GM18858 (cell line): ENCODE results near the gene LAMTOR2.
"Not testable (repeated sequence)": the region's sequence is repeated elsewhere in the genome, so short reads cannot be mapped to it uniquely, and the experiment has no call there.

ENCODE experiments used
- ATAC-seq: cut with Tn5 transposase; IDR thresholded peaks from one replicate; pipeline ENCODE4 v1.9.1; 2021; ENCODE audit not compliant: unreplicated experiment

LAMTOR2 gene

GRCh38 chr1:156054500-156055280, at the start of gene LAMTOR2:
TSS of gene LAMTOR2 (plus strand) at chr1:156054782. CDS start at chr1:156054890, 108 bp downstream.
- ATAC-seq = peak; percentile 68

- ATAC-seq = no peak
Measured at GRCh38 chr1:156004843-156005584, 49.6 kb upstream of the LAMTOR2 start.

GRCh38 chr1:156006666-156007376, 47.8 kb upstream of the LAMTOR2 start:
- no peak for ATAC-seq

- ATAC-seq = no peak
Measured at GRCh38 chr1:156009404-156009803, 45.2 kb upstream of the LAMTOR2 start.

- ATAC-seq = peak; percentile 82
Measured at GRCh38 chr1:156012051-156012817, 42.3 kb upstream of the LAMTOR2 start.

DNA sequence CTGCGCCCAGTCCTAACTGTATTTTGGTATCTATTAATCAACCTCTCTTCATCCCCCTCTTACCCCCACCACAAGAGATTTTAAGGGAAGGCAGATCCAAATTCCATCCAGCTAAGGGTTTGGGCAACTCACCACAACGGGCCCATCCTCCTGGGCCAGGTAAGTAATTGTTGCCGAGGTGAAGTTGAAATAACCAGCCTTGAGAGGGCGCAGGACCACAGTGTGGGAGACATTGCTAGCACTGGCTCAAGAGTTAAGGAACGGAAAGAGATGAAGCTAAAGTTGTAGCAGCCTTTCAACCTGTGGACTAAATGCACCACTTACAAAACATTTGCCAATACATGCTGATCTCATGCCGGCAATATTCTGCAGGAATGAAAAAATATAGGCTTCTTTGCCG, 39.8 kb upstream of the LAMTOR2 start:
- no peak for ATAC-seq

GRCh38 chr1:156019946-156020292, 34.7 kb upstream of the LAMTOR2 start:
- no peak for ATAC-seq

- ATAC-seq = peak; percentile 88
Measured at GRCh38 chr1:156020293-156021092, 34.1 kb upstream of the LAMTOR2 start, which contains the start of gene SSR2. TSS of gene SSR2 (minus strand) at chr1:156020951. CDS start at chr1:156020167, 784 bp downstream.

DNA sequence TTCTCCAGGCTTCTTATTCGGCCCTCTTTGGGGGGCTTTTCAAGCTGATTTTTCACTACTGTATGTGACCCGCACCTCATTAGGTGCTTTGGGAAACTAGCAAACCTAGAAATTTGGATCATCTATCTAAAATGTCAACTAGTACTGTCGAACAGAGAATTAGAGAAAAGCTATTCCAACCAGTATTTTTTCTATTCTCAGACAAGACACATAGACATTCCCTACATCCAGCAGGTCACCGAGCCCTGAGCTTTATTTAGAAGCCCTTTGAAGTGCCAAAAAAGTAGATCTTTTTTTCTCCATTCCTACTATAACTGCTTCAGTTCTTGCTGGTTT, 33.5 kb upstream of the LAMTOR2 start:
- ATAC-seq = no peak

- ATAC-seq = no peak
Measured at GRCh38 chr1:156021954-156022353, 32.6 kb upstream of the LAMTOR2 start.

DNA sequence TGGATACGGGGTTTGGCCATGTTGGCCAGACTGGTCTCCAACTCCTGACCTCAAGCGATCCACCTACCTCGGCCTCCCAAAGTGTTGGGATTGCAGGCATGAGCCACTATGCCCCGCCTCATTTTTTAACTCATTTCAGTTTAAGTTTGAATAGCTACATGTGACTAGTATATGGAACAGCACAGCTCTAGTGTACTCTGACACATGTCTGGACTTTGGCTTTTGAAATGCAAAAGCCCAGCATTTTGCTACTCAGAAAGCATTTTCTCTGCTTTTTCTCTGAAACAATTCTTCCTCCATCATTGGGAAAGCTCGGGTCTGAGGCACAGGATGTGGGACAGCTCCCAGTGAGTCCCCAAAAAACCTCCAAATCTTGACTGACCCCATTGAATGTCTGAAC, 29.8 kb upstream of the LAMTOR2 start:
- no peak for ATAC-seq

GRCh38 chr1:156025876-156026275, 28.7 kb upstream of the LAMTOR2 start:
- ATAC-seq = no peak

GRCh38 chr1:156026588-156026987, 28.0 kb upstream of the LAMTOR2 start:
- no peak for ATAC-seq

GRCh38 chr1:156033011-156033410, 21.6 kb upstream of the LAMTOR2 start:
- ATAC-seq = no peak

DNA sequence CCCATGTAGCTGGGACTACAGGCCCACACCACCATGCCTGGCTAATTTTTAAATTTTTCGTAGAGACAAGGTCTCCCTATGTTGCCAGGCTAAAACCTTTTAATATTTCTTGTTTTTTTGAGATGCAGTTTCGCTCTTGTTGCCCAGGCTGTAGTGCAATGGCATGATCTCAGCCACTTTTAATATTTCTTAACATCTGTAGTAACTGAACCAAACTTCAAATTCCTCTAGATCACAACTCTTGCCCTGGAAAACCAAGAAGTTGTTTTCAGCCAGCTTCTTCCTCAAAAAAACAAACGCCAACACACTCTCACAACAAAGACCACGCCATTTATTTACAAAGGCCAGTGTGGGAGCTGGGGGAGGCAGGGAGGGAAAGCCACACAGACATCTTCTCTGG, 19.6 kb upstream of the LAMTOR2 start:
- not testable (repeated sequence) for ATAC-seq

- ATAC-seq = no peak
Measured at GRCh38 chr1:156042828-156043227, 11.8 kb upstream of the LAMTOR2 start.

DNA sequence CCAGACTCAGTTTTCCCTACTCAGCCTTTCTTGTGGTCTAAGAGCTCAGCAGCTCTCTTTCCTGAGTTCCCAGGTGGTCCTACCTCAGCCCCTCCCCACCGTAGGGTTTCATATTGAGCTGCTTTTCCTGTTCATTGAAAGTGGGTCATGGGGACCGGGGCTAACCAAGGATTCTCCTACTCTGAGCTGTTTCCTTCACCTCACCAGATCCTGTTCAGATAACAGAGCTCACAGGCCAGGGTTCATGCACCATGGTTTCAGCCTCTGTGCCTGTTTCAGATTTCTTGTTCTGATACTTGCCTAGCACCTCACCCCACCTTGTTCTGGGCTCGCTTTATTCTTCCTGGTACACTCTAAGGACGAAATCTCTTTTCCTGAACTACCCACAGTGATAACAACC, 9.5 kb upstream of the LAMTOR2 start:
- ATAC-seq = no peak

DNA sequence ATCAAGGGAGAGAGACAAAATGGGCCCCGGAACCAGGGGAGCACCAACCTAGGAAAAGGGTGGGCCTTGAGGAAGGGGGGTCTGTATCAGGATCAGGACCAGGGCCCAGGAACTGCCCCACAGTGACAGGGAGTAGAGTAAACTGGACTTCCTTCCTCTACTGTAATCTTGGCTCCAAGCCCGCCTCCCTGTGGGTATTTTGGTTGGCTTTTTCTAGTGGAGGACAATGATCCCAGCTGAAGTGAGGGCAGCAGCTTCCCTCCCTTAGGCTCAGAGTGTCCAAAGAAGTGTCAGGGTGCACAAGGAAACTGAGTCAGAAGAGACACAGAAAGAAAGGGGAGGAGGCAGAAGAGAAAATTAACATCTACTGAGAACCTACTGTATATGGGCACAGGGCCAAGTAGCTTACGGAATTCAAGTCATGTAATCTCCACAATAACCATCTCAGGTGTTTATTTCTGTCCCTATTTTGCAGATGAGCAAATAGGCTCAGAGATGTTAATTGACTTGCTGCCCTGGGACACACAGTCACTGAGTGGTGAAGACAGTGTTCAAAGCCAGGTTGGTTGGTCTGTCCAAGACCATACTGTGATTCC, 5.8 kb upstream of the LAMTOR2 start:
- ATAC-seq = no peak

DNA sequence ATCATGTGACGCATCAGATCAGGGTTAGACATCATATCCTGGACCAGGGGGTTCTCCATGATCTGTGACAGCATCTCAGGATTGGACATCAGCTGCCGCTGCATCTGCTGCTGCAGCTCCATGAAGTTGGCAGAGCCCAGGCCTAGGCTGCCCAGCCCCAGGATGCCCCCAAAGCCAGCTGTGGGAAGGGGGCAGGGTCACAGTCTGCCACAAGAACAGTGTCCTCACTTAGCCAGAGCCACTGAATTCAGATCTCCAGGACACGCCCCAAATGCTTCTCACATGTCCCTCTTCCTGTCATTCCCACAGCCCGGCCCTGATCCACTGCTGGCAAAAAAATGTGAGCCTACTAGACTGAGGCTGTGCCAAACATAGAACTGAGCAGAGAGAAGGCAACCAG, 4.2 kb upstream of the LAMTOR2 start:
- no peak for ATAC-seq
